Measurements from ENCODE around the gene LEFTY1.
"Not testable (repeated sequence)": the region's sequence is repeated elsewhere in the genome, so short reads cannot be mapped to it uniquely, and the experiment has no call there.

DNA sequence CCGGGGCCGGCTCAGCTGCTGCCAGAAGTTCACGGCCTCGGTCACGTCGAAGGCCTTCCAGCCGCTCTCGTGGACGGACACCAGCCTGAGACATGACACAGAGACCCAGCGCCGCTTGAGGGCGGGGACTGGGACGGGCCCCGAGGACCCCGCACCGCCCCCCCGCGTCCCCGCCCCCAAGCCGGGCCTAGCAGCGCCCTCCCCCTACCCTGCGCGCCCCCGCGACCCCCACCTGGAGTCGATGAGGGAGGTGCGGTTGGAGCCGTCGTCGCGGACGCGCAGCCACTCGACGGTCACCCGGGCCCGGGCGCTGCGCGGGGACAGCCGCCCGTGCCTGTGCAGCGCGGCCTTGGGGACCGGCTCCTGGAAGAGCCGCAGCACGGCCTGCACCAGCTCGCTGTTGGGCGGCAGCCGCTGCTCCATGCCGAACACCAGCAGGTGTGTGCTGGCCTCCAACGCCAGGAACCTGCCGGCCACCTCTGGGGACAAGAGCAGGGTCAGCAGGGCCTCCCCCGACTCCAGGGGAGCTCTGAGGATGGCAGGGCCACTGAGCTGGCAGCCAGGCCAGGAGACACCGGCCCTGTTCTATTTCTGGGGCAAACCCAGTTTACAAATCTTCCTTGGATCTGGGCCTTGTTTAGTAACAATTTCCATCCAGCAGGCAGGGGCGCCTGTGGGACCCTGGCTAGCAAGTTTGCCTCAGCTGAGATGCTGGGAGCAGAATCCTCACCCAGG lies 1.2 kb downstream of the LEFTY1 start:
- TF ChIP-seq POLR2A (IDR thresholded peaks at IDR 0.05; ENCODE audit: low read depth); EP300 (IDR thresholded peaks at IDR 0.05); POLR2AphosphoS5 (IDR thresholded peaks at IDR 0.05): not testable (repeated sequence)
- TF ChIP-seq, protein P1, sequence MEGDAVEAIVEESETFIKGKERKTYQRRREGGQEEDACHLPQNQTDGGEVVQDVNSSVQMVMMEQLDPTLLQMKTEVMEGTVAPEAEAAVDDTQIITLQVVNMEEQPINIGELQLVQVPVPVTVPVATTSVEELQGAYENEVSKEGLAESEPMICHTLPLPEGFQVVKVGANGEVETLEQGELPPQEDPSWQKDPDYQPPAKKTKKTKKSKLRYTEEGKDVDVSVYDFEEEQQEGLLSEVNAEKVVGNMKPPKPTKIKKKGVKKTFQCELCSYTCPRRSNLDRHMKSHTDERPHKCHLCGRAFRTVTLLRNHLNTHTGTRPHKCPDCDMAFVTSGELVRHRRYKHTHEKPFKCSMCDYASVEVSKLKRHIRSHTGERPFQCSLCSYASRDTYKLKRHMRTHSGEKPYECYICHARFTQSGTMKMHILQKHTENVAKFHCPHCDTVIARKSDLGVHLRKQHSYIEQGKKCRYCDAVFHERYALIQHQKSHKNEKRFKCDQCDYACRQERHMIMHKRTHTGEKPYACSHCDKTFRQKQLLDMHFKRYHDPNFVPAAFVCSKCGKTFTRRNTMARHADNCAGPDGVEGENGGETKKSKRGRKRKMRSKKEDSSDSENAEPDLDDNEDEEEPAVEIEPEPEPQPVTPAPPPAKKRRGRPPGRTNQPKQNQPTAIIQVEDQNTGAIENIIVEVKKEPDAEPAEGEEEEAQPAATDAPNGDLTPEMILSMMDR (IDR thresholded peaks at IDR 0.05), result not testable (repeated sequence)
